ENCODE data around the gene IP6K3.

IP6K3 gene

DNA sequence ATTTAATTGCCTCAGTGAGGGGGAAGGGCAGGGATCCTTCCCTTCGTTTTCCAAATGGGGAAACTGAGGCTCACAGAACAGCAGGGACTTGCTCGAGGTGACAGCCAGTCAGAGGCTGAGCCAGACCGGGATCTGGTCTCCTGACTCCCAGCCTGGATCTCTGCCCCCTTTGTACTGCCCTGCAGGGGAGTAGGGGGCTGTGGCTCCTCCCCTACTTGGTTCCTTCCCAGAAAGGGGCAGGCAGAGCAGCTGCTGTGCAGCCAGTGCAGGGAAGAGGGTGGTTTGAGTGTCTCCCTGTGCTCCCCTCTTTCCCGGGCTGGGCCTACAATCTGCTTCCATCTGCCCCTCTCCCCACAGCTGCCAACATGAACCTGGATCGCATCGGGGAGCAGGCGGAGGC lies 72.9 kb downstream of the IP6K3 start:
- DNase-seq (ENCODE audit: low read depth in 2 of 2): no peak

- DNase-seq (ENCODE audit: low read depth in 2 of 2): no peak
These were observed 73.9 kb downstream of the IP6K3 start for GRCh38 chr6:33672808-33673207.

- DNase-seq (ENCODE audit: low read depth in 2 of 2): no peak
These were observed 75.0 kb downstream of the IP6K3 start for GRCh38 chr6:33671744-33672072.

Measured in stimulated activated CD8-positive, alpha-beta memory T cell treated with anti-CD3 and anti-CD28 coated beads, Interleukin-2, amount 100 ng/mL, for 1 hour (primary cell).